HG03097 (cell line): ENCODE results near the gene STMP1.
A peak's percentile ranks its signal among the peaks of the same experiment; 100 is the strongest.
"Not testable (repeated sequence)": the region's sequence is repeated elsewhere in the genome, so short reads cannot be mapped to it uniquely, and the experiment has no call there.

ENCODE experiments used
- ATAC-seq: cut with Tn5 transposase; IDR thresholded peaks from one replicate; pipeline ENCODE4 v1.9.1; 2021; ENCODE audit not compliant: unreplicated experiment, low FRiP score

STMP1 gene

DNA sequence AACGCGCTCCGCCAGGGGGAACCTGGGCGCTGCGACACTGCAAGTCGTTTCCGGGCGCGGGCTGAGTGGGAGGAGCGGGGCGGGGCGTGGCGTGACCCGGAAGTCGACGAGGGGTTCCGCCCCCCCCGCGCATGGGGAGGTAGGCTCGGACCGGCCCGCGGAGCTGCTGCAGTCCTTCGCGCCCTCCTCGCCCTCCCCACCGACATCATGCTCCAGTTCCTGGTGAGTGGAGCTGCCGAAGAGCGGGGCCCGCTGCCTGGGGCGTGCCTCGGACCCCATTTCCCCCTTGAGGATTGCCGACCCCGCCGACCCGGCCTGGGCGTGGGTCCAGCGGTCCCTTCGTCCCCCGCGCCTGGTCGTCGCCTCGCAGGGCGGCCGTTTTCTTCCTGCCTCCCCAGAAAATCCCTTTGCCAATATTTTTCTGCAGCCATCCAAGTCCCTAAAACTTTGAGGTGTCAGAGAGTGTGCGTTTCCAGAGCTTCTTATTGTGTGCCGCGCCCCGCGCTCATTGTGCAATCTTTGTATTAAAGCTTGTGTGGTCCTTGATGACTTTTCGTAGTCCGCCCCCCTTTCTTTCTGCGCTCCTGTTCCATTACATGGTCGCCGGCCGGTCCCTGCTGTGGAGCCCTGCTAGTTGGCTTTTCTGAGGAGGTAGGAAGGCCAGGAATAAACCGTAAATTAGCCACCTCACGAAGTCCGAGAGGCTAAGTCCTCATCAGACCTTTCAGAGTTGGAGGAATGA is at the start of gene STMP1:
Gene STMP1 (plus strand): TSS at position 142 of the 742 bp plus-strand sequence.
- ATAC-seq, result peak; percentile 93

DNA sequence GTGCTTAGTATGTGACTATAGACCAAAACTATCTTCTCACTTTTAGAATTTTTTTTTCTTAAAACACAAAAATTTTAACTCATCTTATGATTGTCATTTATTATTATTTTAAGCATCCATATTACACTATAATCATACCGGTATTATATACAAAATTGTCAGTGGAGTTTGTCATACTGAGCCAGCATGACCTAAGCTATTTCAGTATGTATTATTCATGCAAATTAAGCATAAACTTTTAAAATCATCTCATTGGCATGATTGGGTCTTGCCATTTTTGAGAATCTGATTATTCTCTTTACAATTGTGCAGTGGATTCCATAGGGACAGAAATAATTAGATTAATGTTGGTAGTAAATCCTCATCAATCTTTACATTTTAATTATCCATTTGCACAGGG is 46.2 kb upstream of the STMP1 start:
- ATAC-seq, result no peak

DNA sequence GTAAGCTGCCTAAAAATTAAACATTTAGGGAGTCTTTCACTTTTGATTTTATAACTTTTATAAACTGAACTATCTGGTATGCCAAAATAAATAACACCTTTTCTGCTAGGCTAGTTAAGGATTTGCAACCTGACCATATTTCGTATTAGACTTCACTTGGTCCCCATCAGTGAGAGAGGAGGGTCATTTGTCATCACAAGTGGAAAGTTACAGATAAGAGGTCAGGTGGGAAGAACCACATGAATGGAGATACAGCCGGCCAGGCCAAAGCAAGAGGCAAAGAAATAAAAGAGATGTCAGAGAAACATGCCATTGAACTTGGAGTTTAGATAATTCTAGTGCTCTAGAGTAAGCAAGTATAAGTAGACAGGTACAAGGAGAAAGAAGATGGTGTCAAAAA is 44.5 kb upstream of the STMP1 start:
- no peak for ATAC-seq

DNA sequence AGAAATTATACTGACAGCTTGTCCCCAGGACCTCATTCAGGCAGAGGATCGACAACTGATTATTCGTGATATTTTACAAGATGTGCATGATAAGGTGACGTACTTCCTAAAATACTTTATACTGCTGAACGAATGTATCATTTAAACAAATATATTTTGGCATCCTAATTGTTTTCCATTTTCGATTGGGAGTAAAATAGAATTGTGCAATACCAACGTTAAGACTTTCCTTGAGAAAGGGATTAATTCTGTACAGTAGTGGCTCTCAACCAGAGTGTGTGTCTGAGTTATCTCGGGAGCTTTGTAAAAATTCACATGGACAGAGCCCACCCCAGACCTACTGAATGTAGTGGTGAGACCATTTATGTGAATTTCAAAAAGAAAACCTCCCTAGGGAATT is 43.8 kb upstream of the STMP1 start:
- no peak for ATAC-seq

DNA sequence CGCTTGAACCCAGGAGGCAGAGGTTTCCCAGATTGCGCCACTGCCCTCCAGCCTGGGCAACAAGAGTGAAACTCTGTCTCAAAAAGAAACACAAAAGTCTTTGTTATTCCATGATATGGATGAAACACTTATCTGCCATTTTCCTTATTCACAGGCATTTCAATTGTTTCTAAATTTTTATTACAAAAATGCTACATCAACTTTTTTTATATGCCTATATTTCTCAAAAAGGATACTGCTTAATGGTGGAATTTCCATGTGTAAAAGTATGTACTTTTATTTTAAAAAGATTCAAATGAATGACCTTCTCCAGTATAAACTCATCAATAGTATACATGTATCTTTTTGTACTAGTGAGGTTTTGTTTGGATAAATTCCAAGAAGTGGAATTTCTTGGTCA is 41.9 kb upstream of the STMP1 start:
- no peak for ATAC-seq

DNA sequence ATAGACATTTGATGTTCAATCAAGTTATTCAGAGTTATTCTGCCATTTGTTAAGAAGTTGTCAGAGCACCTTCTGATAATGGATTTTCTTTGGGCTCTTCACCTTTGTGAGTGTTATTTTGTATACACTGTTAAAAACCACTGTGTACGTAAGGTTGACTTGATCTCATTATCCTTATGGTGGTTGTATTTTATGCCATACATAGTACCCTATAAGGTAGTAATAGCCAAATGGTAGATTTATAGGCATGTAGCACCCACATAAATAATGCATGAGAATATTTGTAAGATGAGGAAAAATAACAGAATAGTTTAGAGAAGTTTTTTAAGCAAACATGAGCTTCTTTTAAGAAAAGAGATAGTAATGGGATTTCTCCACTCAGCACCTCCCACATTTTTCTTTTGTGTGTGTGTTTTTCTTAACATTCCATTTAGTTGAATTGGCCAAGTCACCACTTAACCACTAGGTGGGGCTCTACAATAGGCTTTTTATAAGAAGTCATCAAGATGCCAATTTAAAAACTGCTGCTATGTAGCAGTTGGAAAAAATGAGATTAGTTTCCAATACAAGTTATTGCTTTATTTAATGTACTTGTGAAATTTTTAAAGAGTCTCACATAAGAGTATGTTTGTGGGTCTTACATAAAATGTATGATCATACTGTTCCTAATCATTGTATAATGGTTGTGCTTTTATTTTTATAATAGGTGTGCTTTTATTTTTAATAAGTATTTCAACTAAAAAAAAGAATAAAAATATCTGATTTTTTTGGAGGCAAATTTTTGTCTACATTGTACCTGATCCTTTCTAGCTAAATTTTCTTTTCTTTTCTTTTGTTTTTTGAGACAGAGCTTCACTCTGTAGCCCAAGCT is 41.1 kb upstream of the STMP1 start:
- no peak for ATAC-seq

DNA sequence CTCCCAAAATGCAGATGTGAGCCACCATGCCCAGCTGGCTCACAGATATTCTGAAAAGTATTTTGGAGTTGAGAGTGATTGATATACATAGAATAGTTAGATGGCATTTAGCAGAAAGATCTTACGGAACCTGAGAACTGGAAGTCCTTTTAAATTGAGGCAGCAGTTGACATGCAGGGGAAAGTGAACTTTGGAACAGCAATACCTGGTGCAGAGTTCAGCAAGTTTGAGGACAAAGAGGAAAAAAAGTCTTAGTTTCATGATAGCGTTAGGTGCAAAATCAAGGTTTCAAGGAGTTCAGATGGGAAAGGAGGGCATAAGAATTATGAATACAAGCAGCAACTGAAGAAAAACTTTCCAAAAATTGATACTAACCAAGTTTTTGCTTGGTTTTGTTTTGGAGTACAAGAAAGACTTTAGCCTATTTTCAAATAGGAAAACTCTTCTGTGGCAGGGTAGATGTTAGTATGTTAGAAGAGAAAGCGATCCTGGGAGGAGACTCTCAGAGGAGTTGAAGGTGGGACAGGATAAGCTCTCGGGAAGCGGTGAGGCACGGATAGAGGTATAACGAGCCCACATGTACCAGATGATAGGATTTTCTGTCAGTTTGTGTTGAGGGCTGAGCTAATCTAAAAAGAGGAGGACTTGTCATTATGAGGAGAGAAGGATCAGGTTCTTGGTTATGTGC is 28.0 kb upstream of the STMP1 start:
- ATAC-seq, result no peak

DNA sequence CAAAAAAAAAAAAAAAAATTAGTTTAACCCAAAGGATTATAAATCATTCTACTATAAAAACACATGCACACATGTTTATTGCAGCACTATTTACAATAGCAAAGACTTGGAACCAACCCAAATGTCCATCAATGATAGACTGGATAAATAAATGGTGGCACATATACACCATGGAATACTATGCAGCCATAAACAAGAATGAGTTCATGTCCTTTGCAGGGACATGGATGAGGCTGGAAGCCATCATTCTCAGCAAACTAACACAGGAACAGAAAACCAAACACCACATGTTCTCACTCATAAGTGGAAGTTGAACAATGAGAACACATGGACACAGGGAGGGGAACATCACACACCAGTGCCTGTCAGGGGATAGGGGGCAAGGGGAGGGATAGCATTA is 22.6 kb upstream of the STMP1 start:
- ATAC-seq, result not testable (repeated sequence)

DNA sequence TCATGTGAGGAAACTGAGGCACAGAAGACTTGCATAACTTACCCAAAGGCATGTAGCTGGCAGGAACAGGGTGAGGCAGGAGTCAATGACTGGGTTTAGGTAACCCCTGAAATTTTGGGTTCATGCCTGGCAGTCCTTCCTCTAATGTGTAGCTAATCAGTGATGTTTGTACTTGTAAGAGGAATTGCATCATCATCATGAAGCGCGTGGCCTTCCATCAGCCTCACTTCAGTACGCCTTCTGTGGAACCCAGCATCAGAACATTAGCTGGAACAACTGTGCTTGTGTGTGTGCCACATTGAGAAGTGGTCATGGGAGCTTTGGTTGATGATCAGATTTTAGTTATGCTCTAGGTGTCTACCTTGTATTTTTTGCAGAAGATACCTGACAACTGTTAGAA is 18.2 kb upstream of the STMP1 start:
- no peak for ATAC-seq

DNA sequence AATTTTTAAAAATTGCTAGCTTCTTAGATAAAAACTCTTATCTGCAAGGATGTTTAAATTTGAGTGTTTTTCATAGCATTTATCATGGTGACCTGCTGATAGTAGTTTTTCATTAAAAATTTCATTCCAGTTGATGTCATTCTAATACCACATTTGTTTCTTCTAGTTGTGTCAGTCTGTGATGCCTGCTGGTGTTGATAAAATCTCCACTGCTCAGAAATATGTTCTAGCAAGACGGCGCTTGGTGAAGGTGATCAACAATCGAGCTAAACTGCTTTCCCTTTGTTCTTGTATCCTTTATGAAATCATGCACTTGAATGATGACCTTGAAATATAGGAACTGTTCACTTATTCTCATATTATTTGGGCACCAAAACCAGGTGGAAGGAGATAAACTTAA is 17.6 kb upstream of the STMP1 start:
- no peak for ATAC-seq

DNA sequence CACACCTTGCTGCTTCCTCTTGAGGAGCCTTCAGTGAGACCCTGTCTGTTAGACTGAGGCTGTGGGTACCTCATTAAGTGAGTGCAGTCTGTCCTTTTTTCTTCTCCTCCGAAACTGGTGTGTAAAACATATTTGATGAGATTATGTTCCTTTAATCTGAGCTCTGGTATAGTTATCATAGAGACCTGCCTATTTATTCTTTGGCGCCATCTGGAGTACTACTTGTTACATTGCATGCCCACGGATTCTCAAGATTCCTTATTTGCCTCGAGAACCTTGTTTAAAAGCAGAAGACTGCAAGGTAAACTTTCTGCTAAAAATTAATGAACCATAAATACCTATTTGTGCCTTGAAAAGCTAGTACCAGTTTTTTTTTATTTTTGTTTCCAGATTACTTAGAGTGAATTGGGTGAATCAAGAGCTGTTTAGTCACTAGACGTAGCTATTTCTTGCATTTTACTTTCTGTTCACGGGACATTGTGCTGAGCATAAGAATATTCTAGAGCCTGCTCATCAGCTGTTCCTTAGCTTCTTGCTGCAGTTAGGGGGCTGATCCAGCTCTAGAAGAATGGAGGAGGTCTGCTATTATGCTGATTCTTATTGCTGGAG is 16.9 kb upstream of the STMP1 start:
- no peak for ATAC-seq

DNA sequence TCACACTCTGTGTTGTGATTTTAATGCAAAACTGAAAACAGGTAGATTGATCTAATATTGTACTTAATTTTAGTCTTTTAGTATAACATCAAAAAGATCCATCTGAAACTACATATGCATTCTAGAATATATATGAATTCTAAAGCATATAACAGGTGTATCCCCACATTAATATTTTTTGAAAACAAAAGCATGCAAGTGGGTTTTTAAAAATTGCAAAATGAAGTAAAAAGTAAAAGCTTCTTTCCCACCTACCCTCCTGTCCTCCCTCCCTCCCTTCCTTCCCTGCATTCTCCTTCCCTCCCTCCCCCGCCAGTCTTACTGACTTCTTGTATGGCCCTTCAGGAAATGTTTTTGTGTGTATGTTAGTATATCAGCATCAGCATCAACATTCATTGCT is 14.6 kb upstream of the STMP1 start:
- ATAC-seq, result no peak

DNA sequence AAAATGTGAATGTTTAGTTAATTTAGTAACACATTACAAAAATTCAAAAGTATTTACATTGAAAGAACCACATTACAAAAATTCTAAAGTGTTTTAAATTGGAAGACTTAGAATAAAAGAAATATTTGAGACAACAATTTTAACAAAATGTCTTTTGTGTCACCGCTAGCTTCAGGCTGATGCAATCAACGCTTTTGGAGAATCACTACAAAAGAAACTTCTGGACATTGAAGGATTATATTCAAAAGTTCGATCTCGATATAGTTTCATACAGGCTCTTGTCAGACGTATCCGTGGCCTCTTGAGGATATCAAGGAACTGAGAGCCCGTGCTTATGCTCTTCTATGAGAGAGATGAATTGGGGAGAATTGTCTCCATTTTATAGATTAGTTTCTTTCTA is 14.1 kb upstream of the STMP1 start:
- ATAC-seq, result no peak

DNA sequence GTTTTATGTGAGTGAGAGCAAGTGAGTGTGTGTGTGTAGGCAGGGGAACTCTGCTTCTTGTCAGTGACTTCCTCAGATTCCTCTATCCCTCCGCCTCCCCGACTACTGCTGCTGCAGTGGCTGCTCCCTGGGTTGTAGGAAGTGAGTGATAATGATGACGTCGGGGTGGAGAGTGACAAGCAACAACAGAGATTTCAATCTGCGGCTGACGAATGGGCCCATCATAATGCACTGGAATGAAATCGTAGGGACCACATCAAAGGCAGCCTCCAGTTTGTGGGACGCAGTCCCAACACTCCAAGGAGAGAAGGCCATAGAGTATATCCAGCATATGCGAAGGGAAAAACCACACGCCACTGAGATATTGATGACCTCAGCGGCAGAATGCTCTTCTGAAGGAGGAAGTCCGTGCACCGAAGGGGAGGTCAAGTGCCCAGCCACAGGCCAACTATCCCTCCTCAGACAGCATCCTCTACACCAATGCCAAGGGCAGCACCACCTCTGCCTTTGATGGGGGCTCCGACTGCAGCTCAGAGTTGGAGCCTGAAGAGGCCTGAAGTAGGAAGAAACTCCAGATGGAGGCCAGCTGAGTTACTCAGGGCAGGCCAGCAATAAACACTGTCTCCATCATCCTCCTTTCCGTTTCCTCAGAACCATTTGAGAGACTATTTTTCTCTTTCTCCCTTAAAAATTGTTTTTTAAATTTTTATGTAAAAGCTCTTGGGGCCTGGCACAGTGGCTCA is 11.3 kb upstream of the STMP1 start:
- ATAC-seq, result no peak

DNA sequence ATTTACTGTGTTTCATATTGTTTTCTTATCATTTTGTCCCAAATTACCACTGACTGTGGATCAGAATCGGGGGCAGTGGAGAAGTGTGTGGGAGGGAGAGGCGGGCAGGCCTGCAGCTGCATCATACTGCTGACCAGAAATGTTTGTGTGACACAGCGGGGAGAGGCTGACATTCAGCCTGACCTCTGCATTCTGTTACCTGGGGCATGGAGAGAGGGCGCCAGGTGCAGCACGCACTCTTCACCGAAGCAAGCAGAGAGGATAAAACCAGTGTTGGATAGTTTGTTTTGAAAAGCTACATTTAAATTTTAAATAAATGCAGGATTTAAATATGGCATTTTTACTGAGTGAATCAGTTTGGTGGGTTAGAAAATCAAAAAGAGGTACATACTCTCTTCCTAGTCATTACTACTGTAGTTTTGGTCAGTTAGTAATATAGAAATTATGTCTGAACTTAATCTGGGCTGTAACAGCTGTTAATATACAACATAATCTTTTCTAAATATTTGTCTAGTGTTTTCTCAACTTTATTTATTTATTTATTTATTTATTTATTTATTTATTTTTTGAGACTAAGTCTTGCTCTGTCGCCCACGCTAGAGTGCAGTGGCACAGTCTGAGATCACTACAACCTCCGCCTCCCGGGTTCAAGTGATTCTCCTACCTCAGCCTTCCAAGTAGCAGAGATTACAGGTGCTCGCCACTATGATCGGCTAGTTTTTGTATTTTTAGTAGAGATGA is 8.8 kb upstream of the STMP1 start:
- no peak for ATAC-seq

DNA sequence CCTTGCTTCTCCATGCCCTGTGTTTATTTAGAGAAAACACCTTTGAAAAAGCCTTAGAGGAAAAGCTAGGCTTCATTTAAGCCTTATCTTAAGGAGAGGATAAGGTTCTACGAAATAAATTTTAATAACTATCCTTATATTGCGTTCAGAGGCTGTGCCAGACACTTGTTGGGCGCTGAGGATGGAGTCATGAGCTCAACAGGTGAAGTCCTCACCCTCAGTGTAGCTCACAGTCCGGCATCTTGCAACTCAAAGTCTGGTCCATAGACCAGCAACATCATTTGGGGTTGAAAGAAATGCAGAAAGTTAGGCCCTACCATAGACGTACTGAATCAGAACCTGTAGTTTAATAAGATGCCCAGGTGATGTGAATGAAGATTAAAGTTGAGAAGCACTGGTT is 3.8 kb upstream of the STMP1 start:
- no peak for ATAC-seq

DNA sequence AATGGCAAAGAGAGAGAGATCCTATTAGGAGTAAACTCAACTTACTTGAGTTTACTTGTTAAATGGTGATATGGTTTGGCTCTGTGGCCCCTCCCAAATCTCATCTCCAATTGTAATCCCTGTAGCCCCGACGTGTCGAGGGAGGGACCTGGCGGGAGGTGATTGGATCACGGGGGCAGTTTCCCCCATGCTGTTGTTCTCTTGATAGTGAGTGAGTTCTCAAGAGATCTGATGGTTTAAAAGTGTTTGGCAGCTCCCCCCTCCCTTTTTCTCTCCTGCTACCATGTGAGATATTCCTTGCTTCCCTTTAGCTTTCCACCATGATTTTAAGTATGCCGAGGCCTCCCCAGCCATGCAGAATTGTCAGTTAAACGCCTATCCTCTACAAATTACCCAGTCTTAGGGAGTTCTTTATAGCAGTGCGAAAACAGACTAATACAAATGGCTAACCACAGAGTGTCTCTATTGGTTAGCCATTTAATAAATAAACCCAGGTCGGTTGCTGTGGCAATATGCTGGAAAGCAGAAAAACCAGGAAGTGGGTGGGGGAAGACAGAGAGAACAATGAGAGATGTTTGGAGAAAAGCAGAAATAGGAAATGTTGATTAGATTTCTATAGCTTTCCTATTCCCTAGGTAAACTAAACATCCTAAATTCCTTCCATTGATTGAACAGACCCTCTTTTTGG is 3.0 kb upstream of the STMP1 start:
- no peak for ATAC-seq

DNA sequence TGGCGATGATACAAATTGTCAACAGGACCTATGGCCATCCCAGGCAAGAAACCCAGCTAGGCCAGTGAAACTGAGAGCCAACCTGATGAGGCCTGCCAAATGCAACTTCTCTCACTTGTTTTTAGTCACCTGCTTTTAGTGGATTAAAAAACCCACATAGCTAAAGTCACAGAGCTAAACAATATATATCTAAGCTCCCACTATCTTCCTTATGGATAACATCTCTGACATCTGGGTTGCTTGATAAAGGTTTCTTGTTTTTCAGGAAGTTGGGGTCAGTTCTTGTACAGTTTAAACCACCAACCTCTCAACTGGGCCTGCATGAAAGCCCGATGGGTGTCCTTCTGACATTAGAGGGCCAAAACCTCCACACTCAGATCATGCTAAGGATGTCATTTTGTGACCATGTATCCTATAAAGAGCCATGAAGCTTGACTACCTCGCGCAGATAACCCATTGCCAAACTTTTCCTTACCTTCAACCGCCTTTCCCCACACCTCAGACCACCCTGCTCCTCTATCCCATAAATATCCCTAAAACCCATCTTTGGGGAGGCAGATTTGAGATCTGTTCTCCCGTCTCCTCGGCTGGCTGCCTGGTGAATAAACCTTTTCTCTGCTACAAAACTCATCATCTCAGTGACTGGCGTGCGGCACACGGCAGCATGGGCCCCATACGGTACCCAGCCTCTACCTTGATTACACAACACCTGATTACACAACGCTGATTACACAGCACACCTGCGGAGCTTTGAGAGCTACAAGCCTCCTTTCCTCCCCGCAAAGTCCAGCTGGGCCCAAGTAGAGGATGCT is 797 bp upstream of the STMP1 start:
- peak; percentile 4 for ATAC-seq

DNA sequence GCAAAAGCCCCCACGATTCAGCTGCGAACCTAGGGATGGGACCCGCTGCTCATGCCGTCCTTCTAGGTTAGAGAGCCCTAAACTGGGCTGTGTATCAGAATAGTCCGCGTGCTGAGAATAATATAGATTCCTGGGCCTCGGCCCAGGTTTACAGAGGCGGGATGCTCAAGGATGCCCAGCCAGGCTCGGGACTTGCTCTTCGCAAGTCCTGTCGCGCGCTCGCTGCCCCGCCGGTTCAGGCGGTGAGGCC is 266 bp upstream of the STMP1 start:
- no peak for ATAC-seq
